GM21723 (cell line): ENCODE measurements around the gene GLYR1.
"Not testable (repeated sequence)": the region's sequence is repeated elsewhere in the genome, so short reads cannot be mapped to it uniquely, and the experiment has no call there.

ENCODE experiments used
- ATAC-seq: cut with Tn5 transposase; IDR thresholded peaks from one replicate; pipeline ENCODE4 v1.9.1; 2021; ENCODE audit warnings: mild to moderate bottlenecking, moderate library complexity; ENCODE audit not compliant: unreplicated experiment

GLYR1 gene

DNA sequence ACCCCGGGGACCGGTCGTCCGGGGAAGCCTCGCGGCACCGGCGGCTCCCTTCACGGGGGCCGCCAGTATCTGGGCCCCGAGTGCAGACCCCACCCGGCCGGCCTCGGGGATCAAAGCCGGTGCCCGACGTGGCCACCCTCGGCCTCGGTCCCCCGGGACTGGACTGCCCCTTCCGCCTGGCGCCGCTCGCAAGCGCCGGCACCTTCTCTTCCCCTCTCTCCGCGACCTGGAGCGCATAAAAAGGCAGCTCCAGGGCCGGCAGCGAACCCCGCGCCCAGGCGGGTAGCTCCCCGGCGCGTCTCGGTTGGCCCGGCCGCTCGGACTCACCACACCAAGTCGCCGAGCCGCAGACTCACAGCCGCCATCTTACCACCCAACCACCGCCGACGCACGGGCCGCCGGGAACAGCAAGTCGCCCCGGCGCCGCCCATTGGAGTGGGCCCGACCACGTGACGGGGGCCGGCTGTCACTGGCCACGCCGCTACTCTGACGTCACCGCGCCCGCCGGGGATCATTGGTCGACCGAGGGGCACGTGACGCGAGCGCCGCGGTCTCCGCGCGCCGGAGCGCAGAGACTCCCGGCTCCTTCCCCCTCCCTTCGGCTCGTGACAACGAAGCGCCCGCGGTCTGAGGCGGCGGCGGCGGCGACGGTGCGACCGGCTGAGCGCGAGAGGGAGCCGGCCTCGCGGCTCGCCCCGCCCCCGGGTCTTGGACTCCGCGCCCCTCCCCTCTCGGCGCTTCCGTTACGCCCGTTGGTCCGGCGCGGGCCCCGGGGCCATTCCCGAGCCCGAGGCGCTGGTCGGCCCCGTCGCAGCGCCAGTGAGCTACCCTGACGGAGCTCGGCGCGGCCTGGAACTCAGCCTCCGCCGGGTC, at the start of gene GLYR1, which contains the start of gene UBN1:
TSS of gene GLYR1 (minus strand) at position 388 of the 873 bp plus-strand sequence. CDS start at position 365, 23 bp downstream.
TSS of gene UBN1 (plus strand) at position 581 of the 873 bp plus-strand sequence. CDS start 5,437 bp downstream, outside the sequence.
- peak; percentile 86 for ATAC-seq

DNA sequence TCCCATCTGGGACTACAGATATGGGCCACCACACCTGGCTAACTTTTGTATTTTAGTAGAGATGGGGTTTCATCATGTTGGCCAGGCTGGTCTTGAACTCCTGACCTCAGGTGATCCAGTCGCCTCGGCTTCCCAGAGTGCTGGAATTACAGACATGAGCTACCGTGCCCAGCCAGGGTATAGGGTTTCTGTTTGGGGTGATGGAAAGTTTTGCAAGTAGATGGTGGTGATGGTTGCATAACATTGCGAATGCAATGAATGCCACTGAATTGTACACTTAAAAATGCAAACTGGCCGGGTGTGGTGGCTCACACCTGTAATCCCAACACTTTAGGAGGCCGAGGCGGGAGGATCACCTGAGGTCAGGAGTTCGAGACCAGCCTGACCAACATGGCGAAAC, 49.7 kb upstream of the GLYR1 start:
- not testable (repeated sequence) for ATAC-seq

DNA sequence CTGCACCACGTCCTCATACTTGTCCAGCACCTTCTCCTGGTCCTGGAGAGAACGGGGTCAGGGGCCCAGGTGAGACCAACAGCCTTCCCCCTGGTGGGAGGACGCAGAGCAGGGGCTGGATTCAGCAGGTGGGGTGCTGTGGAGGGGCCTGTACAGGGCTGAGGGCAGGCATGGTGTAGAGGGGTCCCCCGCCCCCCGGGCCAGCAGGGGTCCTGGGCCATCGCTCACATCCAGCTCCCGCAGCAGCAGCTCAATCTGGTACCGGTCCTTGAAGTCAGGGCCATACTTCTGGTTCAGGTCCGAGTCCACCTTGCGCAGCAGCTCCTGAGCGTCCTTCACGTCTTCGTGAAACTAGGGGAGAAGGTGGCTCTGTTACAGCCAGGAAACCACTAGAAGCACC, 48.3 kb upstream of the GLYR1 start:
- ATAC-seq: no peak

DNA sequence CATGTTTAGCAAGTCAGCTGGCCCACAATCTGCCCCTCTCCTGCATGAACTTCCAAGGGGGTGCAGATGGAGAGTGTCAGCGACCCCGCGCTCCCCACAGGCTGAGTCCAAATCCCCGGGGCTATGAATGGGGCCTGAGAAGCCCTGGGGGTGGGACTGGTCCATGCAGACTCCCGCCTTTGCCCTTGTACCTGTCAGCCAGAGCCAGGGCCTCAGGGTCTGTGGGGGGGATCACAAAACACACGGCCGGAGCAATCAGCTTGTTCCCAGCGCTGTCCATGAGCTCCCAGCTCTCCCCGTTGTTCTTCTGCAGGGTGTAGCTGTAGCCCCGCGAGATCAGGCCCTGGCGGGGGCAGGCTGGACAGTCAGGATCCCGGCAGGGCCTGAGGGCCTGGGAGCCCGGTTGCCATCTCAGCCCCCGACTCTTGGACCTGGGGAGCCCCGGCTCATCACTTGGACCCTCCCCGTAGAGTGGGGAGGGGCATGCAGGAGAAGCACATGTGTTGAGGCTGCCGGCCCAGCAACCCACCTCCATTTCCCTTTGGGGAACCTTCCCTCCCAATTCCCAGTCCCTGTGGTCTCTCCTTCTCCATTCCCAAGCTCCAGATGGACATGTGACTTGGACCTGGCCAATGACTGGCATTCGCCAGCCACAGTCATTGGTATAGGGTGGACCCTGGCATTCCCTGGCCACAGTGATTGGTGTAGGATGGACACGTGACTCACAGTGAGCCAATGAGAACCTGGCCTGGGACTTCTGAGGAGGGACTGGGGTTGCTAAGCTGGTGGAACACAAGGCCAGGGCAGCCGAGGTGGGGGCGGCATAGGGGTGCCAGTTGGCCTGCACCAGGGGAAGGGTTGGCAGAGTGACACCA, 47.4 kb upstream of the GLYR1 start:
- no peak for ATAC-seq

DNA sequence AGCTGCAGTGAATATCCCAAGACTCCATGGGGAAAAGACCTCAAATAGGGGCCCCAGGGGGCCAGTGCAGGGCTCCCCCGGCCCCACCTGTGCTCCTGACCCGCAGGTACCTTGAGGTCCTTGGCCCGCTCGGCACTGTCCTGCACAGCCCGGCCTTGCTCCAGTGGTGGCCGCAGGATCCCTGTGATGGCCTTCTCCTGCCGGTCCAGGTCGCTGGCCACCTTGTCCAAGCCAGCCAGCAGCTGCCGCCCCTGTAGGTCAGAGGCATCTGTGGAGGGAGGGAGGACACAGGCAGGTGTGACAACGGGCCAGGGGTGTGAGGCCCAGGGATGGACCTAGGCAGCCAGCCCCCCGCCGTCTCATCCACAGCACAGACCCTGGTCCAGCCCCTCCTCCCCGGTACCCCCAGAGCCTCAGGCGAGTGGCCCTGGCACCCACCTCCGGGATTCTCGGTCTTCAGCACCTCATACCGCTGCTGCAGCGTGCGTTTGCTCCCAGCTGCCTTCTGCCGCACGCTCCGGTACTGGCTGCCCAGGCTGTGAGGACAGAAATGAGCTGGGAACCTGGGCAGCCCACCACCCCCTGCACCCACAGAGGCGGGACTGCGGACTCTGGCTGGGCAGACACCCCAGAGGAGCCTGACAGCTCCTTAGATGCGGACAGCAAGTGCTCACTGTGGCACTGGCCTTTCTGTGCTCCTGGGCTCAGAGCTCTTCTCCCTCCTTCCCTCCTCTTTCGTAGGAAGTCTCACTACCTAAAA, 46.2 kb upstream of the GLYR1 start:
- no peak for ATAC-seq

DNA sequence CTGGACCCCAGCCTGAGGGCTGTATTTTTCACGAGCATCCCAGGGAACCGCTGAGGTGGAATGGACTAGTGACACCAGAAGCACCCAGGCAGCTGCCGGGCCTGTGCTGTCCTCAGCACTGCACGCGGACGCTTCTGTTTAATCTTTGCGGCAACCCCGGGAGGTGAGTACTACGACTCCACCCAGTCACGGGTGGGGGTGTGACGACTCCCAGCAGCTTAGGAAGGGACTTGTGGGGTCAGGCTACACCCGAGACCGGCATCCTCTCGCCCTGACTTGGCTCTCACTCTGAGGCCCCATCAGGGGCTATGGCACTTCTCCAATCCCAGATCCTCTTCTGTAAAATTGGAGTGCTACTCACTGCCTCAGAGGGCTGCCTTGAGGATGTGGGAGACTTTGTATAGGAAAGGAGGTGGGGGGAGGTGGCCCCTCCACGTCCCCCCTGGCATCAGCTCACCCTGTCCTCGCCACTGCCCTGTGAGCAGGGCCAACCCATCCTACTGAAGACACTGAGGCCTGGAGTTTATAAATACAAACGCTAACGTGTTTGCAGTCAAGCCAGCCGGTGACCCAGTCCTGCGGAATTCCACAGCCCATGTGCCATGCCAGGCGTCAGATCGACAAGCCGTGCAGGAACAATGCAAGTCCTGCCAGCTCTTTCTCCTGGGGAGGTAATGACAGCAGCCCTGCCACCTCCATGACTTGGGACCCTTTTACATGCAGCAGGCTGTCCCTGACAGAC, 45.4 kb upstream of the GLYR1 start:
- no peak for ATAC-seq

DNA sequence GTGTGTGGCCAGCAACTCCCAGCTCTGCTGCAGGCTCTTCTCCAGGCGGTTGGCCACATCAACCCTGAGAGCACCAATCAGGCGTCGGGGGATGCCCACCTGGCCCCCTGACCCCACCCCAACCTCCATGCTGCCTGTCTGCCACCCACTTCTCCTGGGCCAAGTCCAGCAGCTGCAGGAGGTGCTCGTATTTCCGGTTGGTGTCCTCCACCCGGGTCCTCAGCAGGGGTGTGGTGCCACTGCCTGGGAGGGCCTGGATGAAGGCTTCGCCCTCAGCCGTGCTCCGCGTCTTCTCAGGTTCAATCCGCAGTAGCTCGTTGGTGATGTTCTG, 44.8 kb upstream of the GLYR1 start:
- no peak for ATAC-seq

DNA sequence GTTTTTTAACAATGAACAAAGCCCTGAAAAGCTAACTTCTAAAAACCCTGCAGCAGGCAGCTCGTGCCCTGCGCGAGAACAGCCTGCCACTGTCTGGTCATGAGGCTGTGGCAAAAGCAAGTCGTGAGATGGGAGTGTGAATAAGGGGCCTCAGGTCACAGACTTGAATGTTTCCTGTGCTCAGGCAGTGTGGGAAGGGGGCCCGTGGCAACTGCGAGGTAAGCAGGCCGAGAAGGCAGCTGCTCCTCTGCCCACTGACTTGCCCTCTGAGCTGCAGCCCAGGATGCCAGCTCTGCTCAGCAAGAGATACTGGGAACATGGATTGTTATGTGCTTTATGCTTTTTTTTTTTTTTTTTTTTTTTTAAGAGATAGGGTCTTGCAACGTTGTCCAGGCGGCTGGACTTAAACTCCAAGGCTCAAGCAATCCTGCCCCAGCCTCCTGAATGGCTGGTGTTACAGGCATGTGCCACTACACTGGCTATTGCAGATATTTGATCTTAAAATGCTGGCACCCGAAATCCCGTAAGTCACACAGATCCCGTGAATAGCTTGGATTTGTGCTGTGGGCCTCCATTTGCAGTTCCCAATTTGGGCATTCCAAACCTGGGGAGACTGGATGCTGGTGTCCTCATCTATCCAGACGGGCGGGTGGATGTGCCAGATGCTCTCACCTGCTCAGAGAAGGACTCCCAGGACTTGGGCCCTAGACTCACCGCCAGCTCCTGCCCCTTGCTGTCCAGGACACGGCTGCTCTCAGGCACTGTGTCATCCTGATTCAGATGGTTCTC, 44.2 kb upstream of the GLYR1 start:
- no peak for ATAC-seq

DNA sequence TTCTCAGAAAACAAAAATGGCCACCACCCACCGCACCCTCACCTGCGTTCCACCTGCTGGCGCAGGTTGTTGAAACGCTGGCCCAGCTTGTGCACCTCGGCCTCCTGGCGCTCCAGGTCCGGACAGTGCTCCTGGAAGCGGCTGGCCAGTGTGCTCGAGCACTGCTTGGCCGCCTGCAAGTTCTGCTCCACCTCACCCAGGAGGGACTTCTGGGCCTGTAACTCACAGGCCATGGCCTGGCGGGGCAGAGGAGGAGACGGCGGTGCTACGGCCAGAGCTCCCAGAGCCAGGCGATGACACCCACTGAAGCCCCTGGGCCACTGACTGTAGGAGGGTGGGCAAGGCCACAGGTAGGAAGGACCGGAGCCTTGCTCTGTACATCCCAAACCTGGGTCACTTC, 43.6 kb upstream of the GLYR1 start:
- no peak for ATAC-seq

DNA sequence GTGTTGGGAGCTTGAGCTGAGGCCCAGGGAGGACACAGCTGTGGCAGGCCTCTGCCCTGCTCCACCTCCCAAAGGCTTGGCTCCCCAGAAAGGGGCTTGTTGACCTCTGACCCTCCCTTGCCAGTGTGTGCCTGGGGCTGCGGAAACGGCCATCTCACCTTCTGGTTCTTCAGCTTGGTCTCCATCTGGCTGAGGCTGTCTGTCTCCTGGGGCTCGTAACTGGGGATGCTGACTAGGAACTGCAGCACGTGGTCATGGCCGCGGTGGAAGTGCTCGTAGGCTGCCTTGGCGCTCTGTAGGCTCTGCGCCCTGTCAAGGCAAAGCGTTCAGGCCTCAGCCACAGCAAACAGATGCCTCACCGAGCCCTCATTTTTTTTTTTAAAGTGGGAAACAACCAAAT, 42.9 kb upstream of the GLYR1 start:
- ATAC-seq: no peak

DNA sequence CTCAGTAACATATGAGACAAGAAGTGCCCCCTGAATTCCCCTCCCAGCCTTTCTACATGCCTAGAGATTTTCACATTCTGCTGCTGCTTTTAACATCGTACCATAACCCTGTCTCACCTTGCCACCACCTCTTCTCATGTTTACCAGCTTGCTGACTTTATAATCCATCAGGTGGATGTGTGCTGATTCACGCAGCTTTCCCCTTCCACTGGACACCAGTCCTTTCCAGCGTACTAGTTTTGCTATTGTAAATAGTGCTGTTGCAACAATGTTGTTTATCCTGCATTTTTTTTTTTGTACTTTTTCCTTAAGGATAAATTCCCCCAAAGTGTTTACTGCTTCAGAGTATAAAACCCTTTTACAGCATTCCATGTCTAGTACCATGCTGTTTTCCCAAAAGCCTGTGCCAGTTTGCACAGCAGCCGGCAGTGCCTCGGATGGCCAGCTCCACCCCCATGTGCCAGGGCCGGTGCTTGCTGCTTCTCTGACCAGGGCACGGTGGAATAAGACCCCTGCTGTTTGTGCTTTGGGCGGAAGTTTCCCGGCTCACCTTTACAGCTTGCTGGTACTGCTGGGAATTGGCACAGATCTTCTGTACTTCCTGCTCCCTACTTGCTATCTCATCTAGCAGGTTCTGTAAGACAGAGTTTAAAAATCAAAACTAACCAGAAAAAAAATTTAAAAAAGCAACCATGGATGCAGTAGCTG, 41.5 kb upstream of the GLYR1 start:
- no peak for ATAC-seq

DNA sequence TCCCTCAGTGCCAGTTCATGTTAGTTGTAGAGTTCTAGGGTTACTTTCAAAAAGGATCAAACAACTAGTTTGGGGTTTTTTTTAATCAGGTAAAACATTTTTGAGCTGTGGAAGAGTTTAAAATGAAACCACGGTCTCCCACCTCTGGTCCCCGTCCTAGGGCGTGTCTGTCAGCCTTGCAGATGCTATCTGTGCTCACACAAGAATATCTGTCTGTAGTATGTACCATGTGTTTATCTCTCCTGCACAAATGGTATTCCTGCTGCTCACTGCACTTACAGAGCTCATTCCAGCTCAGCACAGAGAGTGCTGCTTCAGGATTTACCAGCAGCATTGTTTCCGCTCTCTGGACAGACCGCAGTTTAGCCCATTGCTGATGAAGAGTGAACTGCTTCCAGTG, 39.1 kb upstream of the GLYR1 start:
- no peak for ATAC-seq

DNA sequence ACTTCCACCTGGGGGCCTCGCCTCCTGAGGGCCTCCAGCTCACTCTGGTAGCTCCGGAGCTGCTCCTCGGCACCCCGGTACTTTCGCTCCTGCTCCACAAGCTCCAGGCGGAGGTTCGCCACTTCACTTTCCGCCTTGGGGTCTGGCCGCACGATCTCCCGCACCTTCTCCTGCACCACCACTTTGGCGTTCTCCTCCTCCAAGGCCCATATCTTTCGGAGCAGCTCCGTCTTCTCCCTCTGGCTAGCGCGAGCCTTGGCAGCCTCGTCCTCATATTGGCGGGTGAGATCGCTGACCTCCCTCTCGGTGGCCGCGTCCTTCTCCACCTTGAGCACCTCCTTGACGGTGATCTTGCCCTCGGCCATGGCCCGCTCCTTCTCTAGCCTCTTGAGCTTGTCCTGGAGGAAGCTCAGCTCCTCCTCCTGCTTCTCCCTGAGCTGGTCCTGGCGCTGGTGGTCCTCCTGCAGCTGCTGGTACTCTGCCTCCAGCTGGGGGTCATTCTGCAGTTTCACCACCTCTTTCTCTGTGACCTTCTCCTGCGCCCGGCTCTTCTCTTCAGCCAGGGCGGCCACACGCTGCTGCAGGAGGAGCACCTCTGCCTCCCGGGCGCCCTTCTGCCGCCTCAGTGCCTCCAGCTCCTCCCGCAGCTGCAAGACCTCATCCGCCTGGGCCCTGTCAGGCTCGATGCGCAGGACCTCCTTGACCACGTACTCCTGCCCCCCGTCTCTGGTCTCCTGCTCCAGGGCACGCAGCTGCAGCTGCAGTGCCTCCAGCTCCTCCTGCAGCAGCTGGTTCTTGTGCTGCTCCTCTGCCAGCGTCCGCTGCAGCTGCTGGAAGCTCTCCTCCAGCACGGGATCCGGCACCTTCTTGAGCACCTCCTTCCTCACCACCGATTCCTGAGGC, 38.1 kb upstream of the GLYR1 start:
- no peak for ATAC-seq

DNA sequence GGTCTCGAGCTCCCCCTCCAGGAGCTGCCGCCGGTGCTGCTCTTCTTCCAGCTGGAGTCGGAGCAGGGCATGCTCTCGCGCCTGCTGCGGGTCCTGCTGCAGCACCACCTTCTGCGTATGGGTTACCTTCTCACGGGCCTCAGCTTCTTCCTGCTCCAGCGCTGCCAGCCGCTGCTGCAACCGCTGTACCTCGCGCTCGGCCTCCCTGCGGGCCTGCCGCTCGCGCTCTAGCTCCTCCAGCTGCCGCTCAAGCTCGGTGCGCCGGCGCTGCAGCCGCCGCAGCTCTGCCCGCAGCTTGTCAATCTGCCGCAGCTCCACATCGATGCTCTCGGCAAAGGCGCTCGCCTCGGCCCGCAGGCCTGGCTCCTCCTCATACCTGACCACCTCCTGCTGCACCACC, 37.1 kb upstream of the GLYR1 start:
- ATAC-seq: no peak

DNA sequence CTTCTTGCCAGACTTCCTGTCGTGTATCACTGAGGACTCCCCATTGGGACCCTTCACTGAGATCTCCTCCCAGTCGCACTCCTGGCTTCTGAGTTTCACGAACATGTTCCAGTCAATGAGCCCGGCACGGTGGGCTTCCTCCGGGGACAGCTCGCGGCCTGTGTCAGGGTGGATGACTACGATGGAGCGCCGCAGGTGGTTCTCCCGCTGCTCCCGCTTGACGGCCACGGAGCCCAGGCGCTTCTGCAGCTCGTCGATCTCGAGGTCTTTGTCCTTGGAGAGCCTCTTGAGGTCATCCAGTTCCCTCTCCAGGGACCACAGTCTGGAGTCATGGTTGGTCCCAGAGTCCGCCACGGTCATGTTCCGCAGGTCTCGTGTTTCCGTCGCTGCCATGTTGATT, 36.4 kb upstream of the GLYR1 start:
- ATAC-seq: no peak

DNA sequence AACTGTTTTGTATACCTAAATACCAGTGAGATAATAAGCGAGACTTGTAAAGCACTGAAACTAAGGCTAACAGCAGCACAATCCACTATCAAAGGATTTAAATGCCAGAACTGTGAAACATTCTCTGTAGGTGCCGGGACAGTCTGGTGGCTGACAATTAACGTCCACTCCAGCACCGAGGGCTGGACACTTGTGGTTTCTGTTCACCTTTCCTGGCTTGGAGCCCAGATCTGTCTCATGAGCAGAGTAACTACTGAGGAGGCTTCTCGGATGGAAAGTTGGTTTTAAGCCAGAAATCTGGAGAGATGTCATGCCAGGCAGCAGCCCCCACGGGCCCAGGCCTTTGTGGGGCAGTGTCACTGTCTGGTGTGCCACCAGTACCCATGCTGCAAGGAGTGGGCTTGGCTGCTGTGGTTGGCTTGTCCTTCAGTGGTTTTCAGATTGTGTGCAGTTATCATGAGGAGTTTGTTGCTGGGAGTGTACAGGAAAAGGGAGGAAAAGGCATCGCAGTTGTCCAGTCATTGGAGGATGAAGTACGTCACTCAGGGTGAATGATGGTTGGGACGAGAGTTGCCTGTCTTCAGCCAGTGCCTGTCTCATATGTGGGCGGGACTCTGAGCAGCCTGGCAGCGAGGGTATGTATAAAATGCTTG, 35.7 kb upstream of the GLYR1 start:
- ATAC-seq: no peak

DNA sequence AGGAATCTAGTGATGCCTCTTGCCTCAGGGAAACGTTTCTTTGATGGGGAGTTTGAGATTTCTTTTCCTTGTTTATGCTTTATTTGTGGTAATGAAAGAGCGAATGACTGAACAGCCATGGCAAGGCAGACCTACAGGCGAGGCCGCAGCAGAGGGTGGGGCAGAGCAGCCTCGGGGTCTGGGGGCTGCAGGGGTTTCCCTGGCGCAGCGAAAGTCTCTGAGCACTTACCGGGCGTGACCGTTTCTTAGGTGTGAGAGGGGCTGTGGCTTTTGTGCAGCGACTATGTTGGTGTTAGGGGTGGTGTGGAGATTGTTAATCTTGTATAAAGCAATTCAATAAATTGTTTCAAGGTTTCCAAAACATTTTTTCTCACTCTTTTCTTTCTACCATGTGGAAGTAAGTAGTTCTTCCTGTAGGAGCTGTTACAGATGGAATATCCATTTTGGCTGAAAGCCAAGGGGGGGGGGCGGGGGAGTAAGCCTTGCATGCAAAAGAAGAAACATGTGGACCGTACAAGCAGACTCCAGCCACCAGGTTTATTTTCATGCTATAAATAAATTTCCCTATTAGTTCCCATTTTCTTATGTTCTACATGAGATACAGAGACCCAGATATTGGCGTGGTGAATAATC, 35.0 kb upstream of the GLYR1 start:
- no peak for ATAC-seq
